Stimulated activated CD8-positive, alpha-beta memory T cell treated with anti-CD3 and anti-CD28 coated beads, Interleukin-12 subunit alpha, Interleukin-12 subunit beta, amount 100 ng/mL, for 24 hours (primary cell): Measurements from ENCODE around the gene AP2A2.
"Not testable (repeated sequence)": the region's sequence is repeated elsewhere in the genome, so short reads cannot be mapped to it uniquely, and the experiment has no call there.

Experiments
- DNase-seq: peaks from one replicate; pipeline ENCODE4 v3.0.0-alpha.2; 2020; ENCODE audit errors: extremely low read depth

AP2A2 gene

GRCh38 chr11:954392-955153 is 28.9 kb downstream of the AP2A2 start:
- DNase-seq: no peak

GRCh38 chr11:955154-956063 is 29.7 kb downstream of the AP2A2 start:
- DNase-seq: no peak

- no peak for DNase-seq
Observed at GRCh38 chr11:957212-957920, 31.7 kb downstream of the AP2A2 start.

- no peak for DNase-seq
Observed at GRCh38 chr11:958101-958500, 32.4 kb downstream of the AP2A2 start.

GRCh38 chr11:959027-959426 is 33.4 kb downstream of the AP2A2 start:
- no peak for DNase-seq

- DNase-seq: no peak
Observed at GRCh38 chr11:959608-960007, 33.9 kb downstream of the AP2A2 start.

GRCh38 chr11:961310-961920 is 35.7 kb downstream of the AP2A2 start:
- not testable (repeated sequence) for DNase-seq

GRCh38 chr11:961921-962320 is 36.3 kb downstream of the AP2A2 start:
- DNase-seq: no peak

- no peak for DNase-seq
Observed at GRCh38 chr11:962688-963087, 37.0 kb downstream of the AP2A2 start.

- DNase-seq: no peak
Observed at GRCh38 chr11:963852-964251, 38.2 kb downstream of the AP2A2 start.

GRCh38 chr11:965206-965775 is 39.6 kb downstream of the AP2A2 start:
- DNase-seq: no peak

- no peak for DNase-seq
Observed at GRCh38 chr11:967995-968751, 42.5 kb downstream of the AP2A2 start.

GRCh38 chr11:968822-969221 is 43.2 kb downstream of the AP2A2 start:
- DNase-seq: no peak

- DNase-seq: no peak
Observed at GRCh38 chr11:969651-970205, 44.1 kb downstream of the AP2A2 start.

GRCh38 chr11:970319-970871 is 44.7 kb downstream of the AP2A2 start:
- DNase-seq: no peak

- no peak for DNase-seq
Observed at GRCh38 chr11:971092-971690, 45.5 kb downstream of the AP2A2 start.

GRCh38 chr11:971731-972365 is 46.2 kb downstream of the AP2A2 start:
- DNase-seq: no peak

GRCh38 chr11:972523-973211 is 47.0 kb downstream of the AP2A2 start:
- DNase-seq: no peak

GRCh38 chr11:973237-973636 is 47.6 kb downstream of the AP2A2 start:
- no peak for DNase-seq
